ENCODE measurements around the gene OR10T2. TPM values are rescaled to one million over a fixed set of nuclear protein-coding genes. Genes with fewer than 3 reads are reported as not detected.

Gene OR10T2
- total RNA-seq, 4 donors from 2014 or later = not detected

- Histone ChIP-seq H3K4me1 (no peaks in the 10 kb centered on the region), H3K4me3 (no peak overlapping the region), H3K36me3 (no peaks in the 10 kb centered on the region), H3K9me3 (no peaks in the 10 kb centered on the region), H3K27ac (no peak overlapping the region), H3K27me3 (no peaks in the 10 kb centered on the region)
- intact Hi-C loops (cut with DNase I; ENCODE audit: low total_unique reads) (no loop called here), in situ Hi-C loops (cut with MboI; ENCODE audit: low sequenced_read_pairs in 4 of 4) (no loop called here)
- no peak for DNase-seq
- ATAC-seq = no peak
- TF ChIP-seq POLR2A (IDR thresholded peaks at IDR 0.05) = no peak
- TF ChIP-seq CTCF (IDR thresholded peaks at IDR 0.05 in 4 of 5, conservative IDR thresholded peaks at IDR 0.05 in 1 of 5) = no peak
Measured at GRCh38 chr1:158362941-158363340, 36.3 kb downstream of the OR10T2 start.

- TF ChIP-seq CTCF (IDR thresholded peaks at IDR 0.05 in 4 of 5, conservative IDR thresholded peaks at IDR 0.05 in 1 of 5) (no peak), POLR2A (IDR thresholded peaks at IDR 0.05) (no peak)
- Histone ChIP-seq H3K9me3 (no peaks in the 10 kb centered on the region), H3K4me1 (no peaks in the 10 kb centered on the region), H3K4me3 (no peak overlapping the region), H3K27me3 (no peaks in the 10 kb centered on the region), H3K27ac (no peak overlapping the region), H3K36me3 (no peaks in the 10 kb centered on the region)
- in situ Hi-C loops (cut with MboI; ENCODE audit: low sequenced_read_pairs in 4 of 4) = no loop called here
- DNase-seq = no peak
- intact Hi-C loops (cut with DNase I; ENCODE audit: low total_unique reads) = no loop called here
- ATAC-seq = no peak
Measured at GRCh38 chr1:158362482-158362881, 36.8 kb downstream of the OR10T2 start.

- Histone ChIP-seq H3K4me3 (no peak overlapping the region), H3K9me3 (no peaks in the 10 kb centered on the region), H3K36me3 (no peaks in the 10 kb centered on the region), H3K27ac (no peak overlapping the region), H3K4me1 (no peaks in the 10 kb centered on the region), H3K27me3 (no peaks in the 10 kb centered on the region)
- ATAC-seq (no peak), DNase-seq (no peak)
- in situ Hi-C loops (cut with MboI; ENCODE audit: low sequenced_read_pairs in 4 of 4) = no loop called here
- intact Hi-C loops (cut with DNase I; ENCODE audit: low total_unique reads) = no loop called here
- TF ChIP-seq CTCF (IDR thresholded peaks at IDR 0.05 in 4 of 5, conservative IDR thresholded peaks at IDR 0.05 in 1 of 5) (no peak), POLR2A (IDR thresholded peaks at IDR 0.05) (no peak)
Measured at GRCh38 chr1:158357441-158357840, 41.8 kb downstream of the OR10T2 start.

GRCh38 chr1:158356616-158357015, 42.6 kb downstream of the OR10T2 start:
- Histone ChIP-seq H3K9me3 (no peaks in the 10 kb centered on the region), H3K4me3 (no peak overlapping the region), H3K27me3 (no peaks in the 10 kb centered on the region), H3K36me3 (no peaks in the 10 kb centered on the region), H3K4me1 (no peaks in the 10 kb centered on the region), H3K27ac (no peak overlapping the region)
- no peak for DNase-seq
- TF ChIP-seq POLR2A (IDR thresholded peaks at IDR 0.05) (no peak), CTCF (IDR thresholded peaks at IDR 0.05 in 4 of 5, conservative IDR thresholded peaks at IDR 0.05 in 1 of 5) (no peak)
- in situ Hi-C loops (cut with MboI; ENCODE audit: low sequenced_read_pairs in 4 of 4) (no loop called here), intact Hi-C loops (cut with DNase I; ENCODE audit: low total_unique reads) (no loop called here)
- no peak for ATAC-seq

GRCh38 chr1:158355773-158356285, 43.4 kb downstream of the OR10T2 start:
- H3K9me3 ChIP-seq = no peaks in the 10 kb centered on the region
- intact Hi-C loops (cut with DNase I; ENCODE audit: low total_unique reads) (no loop called here), in situ Hi-C loops (cut with MboI; ENCODE audit: low sequenced_read_pairs in 4 of 4) (no loop called here)
- H3K27me3 ChIP-seq = no peaks in the 10 kb centered on the region
- H3K27ac ChIP-seq = no peak overlapping the region
- DNase-seq = no peak
- H3K36me3 ChIP-seq = no peaks in the 10 kb centered on the region
- no peaks in the 10 kb centered on the region for H3K4me1 ChIP-seq
- TF ChIP-seq CTCF (IDR thresholded peaks at IDR 0.05 in 4 of 5, conservative IDR thresholded peaks at IDR 0.05 in 1 of 5) (no peak), POLR2A (IDR thresholded peaks at IDR 0.05) (no peak)
- no peak for ATAC-seq
- no peak overlapping the region for H3K4me3 ChIP-seq
